VCaP (cell line): ENCODE data around the gene HSD17B14.

Experiments
- H3K27ac ChIP-seq: fragments of 450-650 bp; 2 replicates; pipeline ENCODE4 v1.5.1; 2017
- CTCF ChIP-seq: fragments of 450-650 bp; conservative IDR thresholded peaks from 2 replicates; pipeline ENCODE4 v1.5.1; 2017; ENCODE audit warnings: mild to moderate bottlenecking, moderate library complexity

HSD17B14 gene

GRCh38 chr19:48812094-48812929, 24.0 kb downstream of the HSD17B14 start:
- TF ChIP-seq CTCF, result no peak

GRCh38 chr19:48810151-48810550, 26.1 kb downstream of the HSD17B14 start:
- peak overlapping the region; percentile 88 for H3K27ac ChIP-seq
- TF ChIP-seq CTCF, result no peak

More at GRCh38 chr19:48812094-48812929, 24.0 kb downstream of the HSD17B14 start:
- no peak overlapping the region; the same call in 1 of the 2 replicates for H3K27ac ChIP-seq

- peak overlapping the region; percentile 28; the same call in 1 of the 2 replicates for H3K27ac ChIP-seq
Measured at GRCh38 chr19:48807590-48808308, 28.5 kb downstream of the HSD17B14 start.

GRCh38 chr19:48806818-48807589, 29.3 kb downstream of the HSD17B14 start:
- H3K27ac ChIP-seq, result peak overlapping the region; percentile 28; the same call in 1 of the 2 replicates
- no peak for TF ChIP-seq CTCF

More at GRCh38 chr19:48807590-48808308, 28.5 kb downstream of the HSD17B14 start:
- no peak for TF ChIP-seq CTCF

- no peak for TF ChIP-seq CTCF
- H3K27ac ChIP-seq, result no peak overlapping the region
Measured at GRCh38 chr19:48806518-48806817, 29.8 kb downstream of the HSD17B14 start.

GRCh38 chr19:48805452-48805851, 30.8 kb downstream of the HSD17B14 start:
- H3K27ac ChIP-seq, result no peak overlapping the region
- no peak for TF ChIP-seq CTCF

- TF ChIP-seq CTCF, result no peak
- no peak overlapping the region for H3K27ac ChIP-seq
Measured at GRCh38 chr19:48804496-48804895, 31.8 kb downstream of the HSD17B14 start.
